ENCODE data around the gene TSHZ2. TPM values are rescaled to one million over a fixed set of nuclear protein-coding genes. Genes with fewer than 3 reads are reported as not detected.

Gene TSHZ2
- total RNA-seq, 1 experiment from 2014 or later = 0.07 TPM

DNA sequence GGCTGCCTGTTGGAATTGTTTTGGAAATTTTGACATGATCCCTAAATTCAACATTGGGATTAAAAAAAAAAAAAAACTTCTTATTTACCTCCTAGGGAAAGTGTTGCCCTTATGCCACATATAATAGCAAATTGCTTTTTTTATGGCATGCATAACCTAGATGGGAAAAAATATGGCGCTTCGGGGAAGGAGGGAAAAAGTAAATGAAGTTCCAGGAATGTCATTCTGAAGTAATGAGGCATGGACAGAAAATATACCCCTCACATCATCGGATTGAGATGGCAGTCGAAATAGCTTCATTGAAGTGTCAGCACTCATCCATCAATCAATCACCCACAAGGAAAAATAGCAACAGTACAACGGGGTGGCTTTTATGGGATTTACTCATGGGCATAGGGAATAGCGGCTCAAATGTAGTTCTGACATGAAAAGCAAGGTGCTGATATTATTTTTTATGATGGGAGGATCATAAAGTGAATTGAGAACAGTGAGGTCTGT, 516.7 kb downstream of the TSHZ2 start:
- H3K79me2 ChIP-seq (ENCODE audit: insufficient read depth, low read length) = no peaks in the 10 kb centered on the region
- intact Hi-C loops (cut with micrococcal nuclease) = no loop called here
- POLR2A ChIA-PET = no interaction called here

DNA sequence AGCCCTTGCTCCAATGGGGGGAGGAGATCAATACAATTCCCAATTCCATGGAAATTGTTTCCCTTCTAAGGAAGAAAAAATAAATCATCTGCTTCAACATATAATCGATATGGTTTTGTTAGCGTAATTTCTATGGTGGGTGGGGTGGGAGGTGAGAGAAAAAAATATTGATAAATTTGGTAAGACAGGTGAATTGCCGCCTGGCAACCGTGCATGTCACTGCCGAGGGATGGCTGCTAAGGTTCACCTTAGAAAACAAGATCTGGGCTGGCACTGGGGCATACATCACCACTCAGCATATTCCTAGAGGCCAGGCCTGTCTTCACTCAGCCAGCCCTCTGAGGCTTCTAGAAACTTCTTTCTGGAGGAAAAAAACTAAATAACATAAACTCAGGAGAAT, 517.4 kb downstream of the TSHZ2 start:
- H3K9me2 ChIP-seq (ENCODE audit: insufficient read depth) = no peaks in the 10 kb centered on the region
- H3K27me3 ChIP-seq (ENCODE audit: insufficient read depth, low read length) = no peaks in the 10 kb centered on the region
- H2AFZ ChIP-seq (ENCODE audit: low read depth, low read length, poor library complexity, severe bottlenecking) = no peak overlapping the region
- POLR2A ChIA-PET = no interaction called here
- intact Hi-C loops (cut with micrococcal nuclease) = no loop called here
- no peaks in the 10 kb centered on the region for H3K79me2 ChIP-seq (ENCODE audit: insufficient read depth, low read length)
- no peak overlapping the region for H3K4me3 ChIP-seq (replicated peaks in 1 of 2; ENCODE audit: low read depth in 1 of 2, low read length in 2 of 2)
- no peak for DNase-seq (ENCODE audit: low read depth, low spot score)
- no peaks in the 10 kb centered on the region for H4K20me1 ChIP-seq (ENCODE audit: insufficient read depth)
- no peaks in the 10 kb centered on the region for H3K9me3 ChIP-seq (ENCODE audit: control insufficient read depth in 1 of 2, insufficient read depth in 1 of 2, low read depth in 1 of 2, low read length in 2 of 2)
- TF ChIP-seq POLR2AphosphoS5 (IDR thresholded peaks at IDR 0.05; ENCODE audit: low read depth, low read length) (no peak), JUND (IDR thresholded peaks at IDR 0.05) (no peak), SP1 (IDR thresholded peaks at IDR 0.05; ENCODE audit: low read depth) (no peak), YY1 (IDR thresholded peaks at IDR 0.05; ENCODE audit: extremely low read depth, insufficient replicate concordance, low read depth, low read length) (no peak), TCF7L2 (IDR thresholded peaks at IDR 0.05; ENCODE audit: borderline replicate concordance, extremely low read depth, insufficient read depth, insufficient read length) (no peak), FOSL1 (IDR thresholded peaks at IDR 0.05; ENCODE audit: low read depth) (no peak), EGR1 (IDR thresholded peaks at IDR 0.05; ENCODE audit: low read depth) (no peak), SIN3A (IDR thresholded peaks at IDR 0.05; ENCODE audit: low read depth) (no peak), POLR2A (IDR thresholded peaks at IDR 0.05; ENCODE audit: borderline replicate concordance, extremely low read depth, insufficient read depth, insufficient read length) (no peak)
- TF ChIP-seq, protein P1, sequence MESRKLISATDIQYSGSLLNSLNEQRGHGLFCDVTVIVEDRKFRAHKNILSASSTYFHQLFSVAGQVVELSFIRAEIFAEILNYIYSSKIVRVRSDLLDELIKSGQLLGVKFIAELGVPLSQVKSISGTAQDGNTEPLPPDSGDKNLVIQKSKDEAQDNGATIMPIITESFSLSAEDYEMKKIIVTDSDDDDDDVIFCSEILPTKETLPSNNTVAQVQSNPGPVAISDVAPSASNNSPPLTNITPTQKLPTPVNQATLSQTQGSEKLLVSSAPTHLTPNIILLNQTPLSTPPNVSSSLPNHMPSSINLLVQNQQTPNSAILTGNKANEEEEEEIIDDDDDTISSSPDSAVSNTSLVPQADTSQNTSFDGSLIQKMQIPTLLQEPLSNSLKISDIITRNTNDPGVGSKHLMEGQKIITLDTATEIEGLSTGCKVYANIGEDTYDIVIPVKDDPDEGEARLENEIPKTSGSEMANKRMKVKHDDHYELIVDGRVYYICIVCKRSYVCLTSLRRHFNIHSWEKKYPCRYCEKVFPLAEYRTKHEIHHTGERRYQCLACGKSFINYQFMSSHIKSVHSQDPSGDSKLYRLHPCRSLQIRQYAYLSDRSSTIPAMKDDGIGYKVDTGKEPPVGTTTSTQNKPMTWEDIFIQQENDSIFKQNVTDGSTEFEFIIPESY (IDR thresholded peaks at IDR 0.05; ENCODE audit: extremely low read depth, insufficient replicate concordance, low read length) = no peak
- TF ChIP-seq, protein P2, sequence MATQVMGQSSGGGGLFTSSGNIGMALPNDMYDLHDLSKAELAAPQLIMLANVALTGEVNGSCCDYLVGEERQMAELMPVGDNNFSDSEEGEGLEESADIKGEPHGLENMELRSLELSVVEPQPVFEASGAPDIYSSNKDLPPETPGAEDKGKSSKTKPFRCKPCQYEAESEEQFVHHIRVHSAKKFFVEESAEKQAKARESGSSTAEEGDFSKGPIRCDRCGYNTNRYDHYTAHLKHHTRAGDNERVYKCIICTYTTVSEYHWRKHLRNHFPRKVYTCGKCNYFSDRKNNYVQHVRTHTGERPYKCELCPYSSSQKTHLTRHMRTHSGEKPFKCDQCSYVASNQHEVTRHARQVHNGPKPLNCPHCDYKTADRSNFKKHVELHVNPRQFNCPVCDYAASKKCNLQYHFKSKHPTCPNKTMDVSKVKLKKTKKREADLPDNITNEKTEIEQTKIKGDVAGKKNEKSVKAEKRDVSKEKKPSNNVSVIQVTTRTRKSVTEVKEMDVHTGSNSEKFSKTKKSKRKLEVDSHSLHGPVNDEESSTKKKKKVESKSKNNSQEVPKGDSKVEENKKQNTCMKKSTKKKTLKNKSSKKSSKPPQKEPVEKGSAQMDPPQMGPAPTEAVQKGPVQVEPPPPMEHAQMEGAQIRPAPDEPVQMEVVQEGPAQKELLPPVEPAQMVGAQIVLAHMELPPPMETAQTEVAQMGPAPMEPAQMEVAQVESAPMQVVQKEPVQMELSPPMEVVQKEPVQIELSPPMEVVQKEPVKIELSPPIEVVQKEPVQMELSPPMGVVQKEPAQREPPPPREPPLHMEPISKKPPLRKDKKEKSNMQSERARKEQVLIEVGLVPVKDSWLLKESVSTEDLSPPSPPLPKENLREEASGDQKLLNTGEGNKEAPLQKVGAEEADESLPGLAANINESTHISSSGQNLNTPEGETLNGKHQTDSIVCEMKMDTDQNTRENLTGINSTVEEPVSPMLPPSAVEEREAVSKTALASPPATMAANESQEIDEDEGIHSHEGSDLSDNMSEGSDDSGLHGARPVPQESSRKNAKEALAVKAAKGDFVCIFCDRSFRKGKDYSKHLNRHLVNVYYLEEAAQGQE (IDR thresholded peaks at IDR 0.05; ENCODE audit: low read depth) = no peak
- TF ChIP-seq, protein P3, sequence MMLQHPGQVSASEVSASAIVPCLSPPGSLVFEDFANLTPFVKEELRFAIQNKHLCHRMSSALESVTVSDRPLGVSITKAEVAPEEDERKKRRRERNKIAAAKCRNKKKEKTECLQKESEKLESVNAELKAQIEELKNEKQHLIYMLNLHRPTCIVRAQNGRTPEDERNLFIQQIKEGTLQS (IDR thresholded peaks at IDR 0.05) = no peak
- no peak overlapping the region for H3K27ac ChIP-seq (ENCODE audit: low read depth, low read length)
- no peak for ATAC-seq
- H3K4me2 ChIP-seq (ENCODE audit: low read length) = no peak overlapping the region
- CTCF ChIA-PET = no interaction called here
- BruUV-seq (replicated peaks) = no TSS peak
- H3K36me3 ChIP-seq (ENCODE audit: control insufficient read depth in 1 of 2, insufficient read depth in 2 of 2, low read length in 2 of 2) = no peaks in the 10 kb centered on the region
- RAD21 ChIA-PET (ENCODE audit: low non-redundant PET in 1 of 2, low total read pairs in 2 of 2, uncharacterized antibody in 2 of 2, unreplicated experiment in 2 of 2) = no interaction called here
- H3K4me1 ChIP-seq (ENCODE audit: control insufficient read depth in 1 of 2, insufficient read depth in 2 of 2, low read length in 2 of 2) = no peaks in the 10 kb centered on the region
- no peak overlapping the region for H3K9ac ChIP-seq (ENCODE audit: low read length)

More for the DNA sequence above, 516.7 kb downstream of the TSHZ2 start:
- no peak overlapping the region for H3K9ac ChIP-seq (ENCODE audit: low read length)
- no peak for ATAC-seq
- no peaks in the 10 kb centered on the region for H3K9me2 ChIP-seq (ENCODE audit: insufficient read depth)
- H3K9me3 ChIP-seq (ENCODE audit: control insufficient read depth in 1 of 2, insufficient read depth in 1 of 2, low read depth in 1 of 2, low read length in 2 of 2) = no peaks in the 10 kb centered on the region
- no peak for DNase-seq (ENCODE audit: low read depth, low spot score)
- RAD21 ChIA-PET (ENCODE audit: low non-redundant PET in 1 of 2, low total read pairs in 2 of 2, uncharacterized antibody in 2 of 2, unreplicated experiment in 2 of 2) = no interaction called here
- no peak overlapping the region for H3K4me2 ChIP-seq (ENCODE audit: low read length)
- H3K27ac ChIP-seq (ENCODE audit: low read depth, low read length) = no peak overlapping the region
- H3K4me3 ChIP-seq (replicated peaks in 1 of 2; ENCODE audit: low read depth in 1 of 2, low read length in 2 of 2) = no peak overlapping the region
- H2AFZ ChIP-seq (ENCODE audit: low read depth, low read length, poor library complexity, severe bottlenecking) = no peak overlapping the region
- no peaks in the 10 kb centered on the region for H3K36me3 ChIP-seq (ENCODE audit: control insufficient read depth in 1 of 2, insufficient read depth in 2 of 2, low read length in 2 of 2)
- no peaks in the 10 kb centered on the region for H3K27me3 ChIP-seq (ENCODE audit: insufficient read depth, low read length)
- TF ChIP-seq EGR1 (IDR thresholded peaks at IDR 0.05; ENCODE audit: low read depth) = no peak
- TF ChIP-seq FOSL1 (IDR thresholded peaks at IDR 0.05; ENCODE audit: low read depth) = no peak
- TF ChIP-seq ZFX (IDR thresholded peaks at IDR 0.05) = no peak
- no peak for TF ChIP-seq RAD21 (IDR thresholded peaks at IDR 0.05; ENCODE audit: low read depth)
- BruUV-seq (replicated peaks) = no TSS peak
- no peaks in the 10 kb centered on the region for H3K4me1 ChIP-seq (ENCODE audit: control insufficient read depth in 1 of 2, insufficient read depth in 2 of 2, low read length in 2 of 2)
- no peaks in the 10 kb centered on the region for H4K20me1 ChIP-seq (ENCODE audit: insufficient read depth)
- CTCF ChIA-PET = no interaction called here

Data from HCT116 (cell line).